Activated CD4-positive, CD25-positive, alpha-beta regulatory T cell treated with anti-CD3 and anti-CD28 coated beads, Interleukin-2, amount 50 U/mL, for 72 hours (primary cell): ENCODE results near the gene OR10G3.
A peak's percentile ranks its signal among the peaks of the same experiment; 100 is the strongest.
"Not testable (repeated sequence)": the region's sequence is repeated elsewhere in the genome, so short reads cannot be mapped to it uniquely, and the experiment has no call there.

ENCODE experiments used
- DNase-seq: peaks from one replicate; pipeline ENCODE4 v3.0.0; 2021

OR10G3 gene, protein sequence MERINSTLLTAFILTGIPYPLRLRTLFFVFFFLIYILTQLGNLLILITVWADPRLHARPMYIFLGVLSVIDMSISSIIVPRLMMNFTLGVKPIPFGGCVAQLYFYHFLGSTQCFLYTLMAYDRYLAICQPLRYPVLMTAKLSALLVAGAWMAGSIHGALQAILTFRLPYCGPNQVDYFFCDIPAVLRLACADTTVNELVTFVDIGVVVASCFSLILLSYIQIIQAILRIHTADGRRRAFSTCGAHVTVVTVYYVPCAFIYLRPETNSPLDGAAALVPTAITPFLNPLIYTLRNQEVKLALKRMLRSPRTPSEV

GRCh38 chr14:21579976-21580375 lies at the start of gene OR10G3:
OR10G3 (minus strand) TSS chr14:21580076; CDS start chr14:21570744, 9,332 bp downstream.
- DNase-seq: no peak

DNA sequence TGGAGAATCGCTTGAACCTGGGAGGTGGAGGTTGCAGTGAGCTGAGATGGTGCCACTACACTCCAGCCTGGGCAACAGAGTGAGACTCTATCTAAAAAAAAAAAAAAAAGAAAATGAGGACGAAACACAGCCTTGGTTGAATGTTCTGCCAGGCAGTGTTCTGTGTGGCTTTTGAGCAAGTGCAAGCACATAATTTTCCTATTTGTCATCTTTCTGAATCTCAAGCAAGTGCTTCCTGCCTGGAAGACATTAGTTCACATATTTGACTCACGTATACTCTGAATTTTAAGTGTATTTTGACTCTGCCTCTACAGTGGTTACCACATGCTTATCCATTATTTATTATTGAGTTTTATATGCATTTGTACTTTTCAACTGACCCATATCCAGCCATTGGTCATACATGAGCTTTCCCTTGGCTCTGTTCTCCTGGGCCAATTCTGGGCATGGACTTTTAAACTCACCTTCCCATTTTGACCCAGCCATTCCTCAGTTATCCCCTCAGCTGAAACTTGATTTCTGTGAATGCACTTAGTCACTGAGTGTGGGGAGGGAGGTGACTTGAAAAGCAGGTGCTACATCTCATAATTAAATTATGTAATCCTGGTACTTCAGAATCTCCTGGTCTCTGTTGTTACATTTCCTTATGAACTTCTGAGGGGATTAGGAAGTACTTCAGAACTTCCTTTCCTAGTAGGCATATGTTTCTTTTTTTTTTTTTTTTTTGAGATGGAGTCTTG lies 46.8 kb upstream of the OR10G3 start:
- no peak for DNase-seq

GRCh38 chr14:21617614-21618013 lies 37.7 kb upstream of the OR10G3 start:
- DNase-seq: no peak

DNA sequence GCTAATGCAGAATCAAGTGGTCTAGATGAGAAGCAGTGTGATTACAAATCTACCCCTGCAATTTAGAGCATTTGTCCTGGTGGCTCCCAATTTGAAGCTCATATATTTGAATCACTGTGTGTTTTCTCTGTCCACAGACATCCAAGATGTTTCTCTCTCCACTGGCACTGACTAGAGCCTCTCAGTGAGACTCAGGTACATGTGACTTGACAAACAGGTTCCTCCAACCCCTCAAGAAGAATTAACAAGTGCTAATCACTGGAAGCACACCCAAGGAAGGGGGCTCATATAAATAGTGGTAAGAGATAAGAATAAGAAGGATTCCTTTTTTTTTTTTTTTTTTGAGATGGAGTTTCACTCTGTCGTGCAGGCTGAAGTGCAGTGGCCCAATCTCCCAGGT lies 34.4 kb upstream of the OR10G3 start:
- DNase-seq: no peak

DNA sequence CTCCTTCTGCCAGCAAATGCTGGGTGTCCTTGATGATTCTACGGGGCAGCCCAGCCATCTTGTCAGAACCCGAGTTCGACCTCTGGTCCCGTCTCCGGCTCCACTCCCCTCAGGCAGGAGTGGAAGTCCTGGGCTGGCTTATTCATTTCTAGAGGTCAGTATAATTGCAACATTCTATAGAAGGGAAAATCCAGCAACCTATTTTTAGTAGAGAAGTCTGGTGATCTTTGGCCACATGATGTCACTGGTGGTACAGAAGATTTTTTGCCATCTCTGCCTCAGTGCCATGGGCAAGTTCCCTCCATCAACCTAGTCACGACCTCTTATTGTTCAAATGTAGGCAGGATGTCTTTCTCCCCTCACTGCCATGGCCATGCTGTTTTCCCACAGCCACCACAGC lies 32.4 kb upstream of the OR10G3 start:
- no peak for DNase-seq

GRCh38 chr14:21602181-21602580 lies 22.3 kb upstream of the OR10G3 start:
- DNase-seq: not testable (repeated sequence)

DNA sequence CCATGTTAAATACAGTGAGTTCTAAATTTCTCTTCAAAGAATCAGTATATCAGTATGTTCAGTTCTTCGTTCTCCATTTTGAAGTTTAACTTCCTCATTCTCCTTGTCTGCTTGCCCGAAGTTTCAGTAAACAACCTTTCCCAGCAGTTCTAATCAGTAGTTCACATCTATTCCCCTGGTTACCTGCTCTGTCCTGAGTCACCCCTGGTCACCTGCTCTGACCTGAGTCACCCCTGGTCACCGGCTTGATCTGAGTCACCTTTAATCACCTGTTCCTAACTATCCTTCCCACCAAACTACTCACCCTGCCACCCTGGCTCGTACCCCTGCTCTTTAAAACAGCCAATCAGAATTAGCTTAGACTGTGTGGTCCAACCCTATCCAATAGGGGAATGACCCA lies 9.4 kb upstream of the OR10G3 start:
- DNase-seq: no peak

GRCh38 chr14:21575661-21576060 lies 4.2 kb downstream of the OR10G3 start:
- no peak for DNase-seq

GRCh38 chr14:21572604-21573003 lies 7.3 kb downstream of the OR10G3 start:
- no peak for DNase-seq

- no peak for DNase-seq
Measured at GRCh38 chr14:21558703-21559170, 21.1 kb downstream of the OR10G3 start.

- peak; percentile 63 for DNase-seq
Measured at GRCh38 chr14:21557084-21557901, 22.6 kb downstream of the OR10G3 start.

- DNase-seq: no peak
Measured at GRCh38 chr14:21556378-21557083, 23.3 kb downstream of the OR10G3 start.

GRCh38 chr14:21553266-21553665 lies 26.6 kb downstream of the OR10G3 start:
- DNase-seq: no peak

GRCh38 chr14:21544588-21544987 lies 35.3 kb downstream of the OR10G3 start:
- not testable (repeated sequence) for DNase-seq

DNA sequence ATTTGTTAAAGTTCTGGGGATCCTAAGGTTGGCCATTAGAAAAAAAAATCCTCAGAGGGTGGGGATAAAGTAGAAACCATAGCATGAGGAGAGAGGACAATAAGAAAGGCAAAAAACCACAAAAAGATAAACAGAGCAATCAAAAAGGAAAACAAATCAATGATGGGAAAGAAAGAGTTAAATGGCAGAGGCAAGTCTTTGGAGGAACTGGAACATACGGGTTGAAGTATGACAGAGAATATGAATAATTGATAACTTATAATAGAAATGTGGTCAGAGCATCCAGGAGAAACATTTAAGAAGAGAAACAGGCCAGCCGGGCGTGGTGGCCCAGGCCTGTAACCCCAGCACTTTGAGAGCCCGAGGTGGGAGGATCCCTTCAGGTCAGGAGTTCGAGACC lies 35.9 kb downstream of the OR10G3 start:
- no peak for DNase-seq

- DNase-seq: no peak
Measured at GRCh38 chr14:21543521-21543960, 36.3 kb downstream of the OR10G3 start.

DNA sequence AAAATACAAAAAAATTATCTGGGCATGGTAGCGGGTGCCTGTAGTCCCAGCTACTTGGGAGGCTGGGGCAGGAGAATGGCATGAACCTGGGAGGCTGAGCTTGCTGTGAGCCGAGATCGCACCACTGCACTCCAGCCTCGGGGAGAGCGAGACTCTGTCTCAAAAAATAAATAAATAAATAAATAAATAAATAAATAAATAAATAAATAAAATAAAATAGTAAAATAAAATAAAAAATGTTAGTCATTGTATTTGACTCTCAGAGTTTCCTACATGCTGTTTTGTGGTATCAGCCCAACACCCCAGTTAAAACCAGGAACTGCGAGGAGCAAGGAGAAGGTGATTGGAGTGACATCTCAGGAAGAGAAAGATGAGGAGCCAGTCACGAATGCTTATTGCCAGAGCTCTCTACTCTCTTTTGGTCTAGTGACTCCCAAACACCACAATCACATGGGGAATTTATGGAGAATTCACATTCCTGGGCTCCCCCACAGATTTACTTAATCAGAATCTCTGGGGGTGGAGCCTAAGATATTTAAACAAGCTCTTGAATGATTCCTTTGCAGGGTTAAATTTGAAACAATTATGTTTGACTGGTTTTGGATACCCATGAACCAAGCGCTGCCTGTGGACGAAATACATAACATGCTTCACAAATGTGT lies 38.3 kb downstream of the OR10G3 start:
- no peak for DNase-seq

GRCh38 chr14:21539189-21539940 lies 40.5 kb downstream of the OR10G3 start:
- DNase-seq: no peak

- DNase-seq: no peak
Measured at GRCh38 chr14:21537090-21537424, 42.8 kb downstream of the OR10G3 start.

DNA sequence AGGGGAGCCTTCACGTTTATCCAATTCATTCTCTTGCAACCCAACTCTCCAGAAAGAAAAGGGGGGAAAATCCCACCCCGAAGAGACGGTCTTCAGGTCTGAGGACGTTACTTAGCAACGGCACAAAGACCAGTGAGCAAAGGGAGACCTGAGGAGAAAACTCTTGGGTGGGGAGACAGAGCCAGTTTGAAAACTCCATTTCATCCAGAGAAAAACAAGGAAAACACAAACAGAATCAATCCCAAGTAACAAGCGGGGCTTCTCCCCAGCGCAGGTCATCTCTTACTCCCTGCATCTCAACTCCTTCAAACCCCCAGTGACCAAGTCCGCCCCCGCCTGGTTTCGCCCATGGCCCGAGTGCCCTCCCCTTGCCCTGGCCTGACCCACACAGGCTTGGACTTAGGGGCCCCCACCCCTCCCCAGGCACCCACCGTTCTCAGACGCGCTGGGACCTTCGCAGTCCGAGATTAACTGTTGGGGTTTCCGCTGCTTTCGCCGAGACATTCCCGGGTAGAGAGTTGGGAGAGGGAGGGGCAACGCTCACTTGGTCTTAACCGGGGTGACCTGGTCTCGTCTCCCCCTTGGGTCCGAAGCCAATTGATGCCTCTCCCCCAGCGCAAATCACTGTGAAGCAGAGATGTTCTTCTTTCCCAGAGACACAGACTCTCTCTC lies 43.3 kb downstream of the OR10G3 start:
- no peak for DNase-seq
